GM12878 (cell line): ENCODE data around the gene GRAMD2B. TPM values are rescaled to one million over a fixed set of nuclear protein-coding genes. Genes with fewer than 3 reads are reported as not detected.

Experiments used
- ATAC-seq: fragments of 200-7000 bp; cut with Tn5 transposase; 3 replicates; pipeline ENCODE4 v1.9.1; 2020; ENCODE audit warnings: mild to moderate bottlenecking, moderate library complexity
- BruUV-seq: library from RNA; stranded (reverse); fragments of 400-500 nt; replicated peaks from 2 replicates; lab custom pipeline; 2021; lab: Mats Ljungman, UMichigan
- CTCF ChIA-PET: fragments of 300-600 bp; sonication (Branson Sonifier 250); formaldehyde crosslinking; extraction: SDS; loops from one replicate; lab custom pipeline; 2021; ENCODE audit warnings: inconsistent platforms; lab: Yijun Ruan, JAX
- POLR2A ChIA-PET: fragments of 350-600 bp; formaldehyde crosslinking; extraction: SDS; loops from one replicate; lab custom pipeline; 2021; ENCODE audit warnings: inconsistent platforms; lab: Charles Lee
- RAD21 ChIA-PET: fragments of 300-600 bp; sonication (Branson Sonifier 250); formaldehyde crosslinking; loops from one replicate; lab custom pipeline; 2023; ENCODE audit warnings: antibody characterized with exemption; ENCODE audit not compliant: unreplicated experiment; lab: Charles Lee
- SMC1A ChIA-PET: fragments of 300-600 bp; sonication (Branson Sonifier 250); formaldehyde crosslinking; loops from one replicate; lab custom pipeline; 2023; ENCODE audit not compliant: unreplicated experiment, uncharacterized antibody; lab: Charles Lee
- DNase-seq: peaks from one replicate; pipeline ENCODE4 v3.0.0-alpha.2; 2011; ENCODE audit warnings: low read depth, low spot score
- FAIRE-seq: peaks from 3 replicates; lab custom pipeline; 2011; peaks lifted over from hg19 to GRCh38; lab: Jason Lieb, UNC
- H2AFZ ChIP-seq: 2 replicates; pipeline ENCODE4 v1.6.0; 2011; ENCODE audit warnings: low read depth, low read length, control low read depth; ENCODE audit not compliant: control insufficient read depth
- H3K27ac ChIP-seq: 2 replicates; pipeline ENCODE4 v1.5.1; 2011; ENCODE audit warnings: control low read depth; ENCODE audit not compliant: control insufficient read depth, insufficient read depth
- H3K27me3 ChIP-seq, 2 experiments: replicated peaks in 1 of 2; 2 replicates each; pipeline versions ENCODE4 v1.6.0 to v1.6.1; 2011; ENCODE audit warnings: low read length in 1 of 2; ENCODE audit not compliant: control insufficient read depth in 2 of 2, insufficient read depth in 2 of 2
- H3K36me3 ChIP-seq, 2 experiments: 2 replicates each; pipeline ENCODE4 v1.5.1; 2011; ENCODE audit warnings: low read length in 1 of 2; ENCODE audit not compliant: control insufficient read depth in 2 of 2, insufficient read depth in 2 of 2
- H3K4me1 ChIP-seq: 2 replicates; pipeline ENCODE4 v1.6.1; 2011; ENCODE audit warnings: mild to moderate bottlenecking, low read length, moderate library complexity, mixed read lengths; ENCODE audit not compliant: control insufficient read depth, insufficient read depth
- H3K4me2 ChIP-seq: 2 replicates; pipeline ENCODE4 v1.6.0; 2011; ENCODE audit warnings: control low read depth; ENCODE audit not compliant: control insufficient read depth, insufficient read depth
- H3K4me3 ChIP-seq: fragments of 200-600 bp; sonication (generic); 2 replicates; pipeline ENCODE4 v1.5.1; 2016
- H3K79me2 ChIP-seq: 2 replicates; pipeline ENCODE4 v1.6.0; 2011; ENCODE audit warnings: low read length; ENCODE audit not compliant: control insufficient read depth, insufficient read depth
- H3K9ac ChIP-seq: 2 replicates; pipeline ENCODE4 v1.8.0; 2011; ENCODE audit warnings: low read length, control low read depth, mixed read lengths; ENCODE audit not compliant: control insufficient read depth, insufficient read depth
- H3K9me3 ChIP-seq: replicated peaks from 3 replicates; pipeline ENCODE4 v1.5.1; 2011; ENCODE audit warnings: mild to moderate bottlenecking, low read length; ENCODE audit not compliant: control insufficient read depth, insufficient read depth
- H4K20me1 ChIP-seq: 2 replicates; pipeline ENCODE4 v1.6.0; 2011; ENCODE audit not compliant: control insufficient read depth, insufficient read depth
- ATF7 ChIP-seq: fragments of 450-650 bp; IDR thresholded peaks from 2 replicates; pipeline ENCODE4 v1.6.1; 2016; ENCODE audit warnings: low read depth, mild to moderate bottlenecking
- BACH1 ChIP-seq: fragments of 450-650 bp; IDR thresholded peaks from 2 replicates; pipeline ENCODE4 v1.6.1; 2017; ENCODE audit warnings: mild to moderate bottlenecking, borderline replicate concordance
- CHD2 ChIP-seq: IDR thresholded peaks from 2 replicates; pipeline ENCODE4 v1.6.1; 2011; ENCODE audit warnings: low read depth, low read length, improper control_type of control experiment, borderline replicate concordance
- ESRRA ChIP-seq: IDR thresholded peaks from 2 replicates; pipeline ENCODE4 v1.6.1; 2012; ENCODE audit warnings: mild to moderate bottlenecking, low read length, improper control_type of control experiment
- GABPA ChIP-seq: IDR thresholded peaks from 2 replicates; pipeline ENCODE4 v1.6.1; 2014; ENCODE audit warnings: antibody characterized with exemption, low read depth, mild to moderate bottlenecking, inconsistent platforms
- HCFC1 ChIP-seq: fragments of 150-350 bp; IDR thresholded peaks from 2 replicates; pipeline ENCODE4 v1.6.1; 2014; ENCODE audit warnings: low read length
- JUND ChIP-seq: IDR thresholded peaks from 2 replicates; pipeline ENCODE4 v1.6.1; 2012; ENCODE audit warnings: low read depth, mild to moderate bottlenecking, low read length, improper control_type of control experiment, moderate library complexity
- KDM1A ChIP-seq: fragments of 200-600 bp; sonication (generic); IDR thresholded peaks from 2 replicates; pipeline ENCODE4 v1.6.1; 2016; ENCODE audit warnings: borderline replicate concordance
- RAD51 ChIP-seq: fragments of 450-650 bp; IDR thresholded peaks from 2 replicates; pipeline ENCODE4 v1.6.1; 2016; ENCODE audit warnings: moderate library complexity, mild to moderate bottlenecking, inconsistent platforms
- RCOR1 ChIP-seq: conservative IDR thresholded peaks from 2 replicates; pipeline ENCODE4 v1.6.1; 2012; ENCODE audit warnings: low read depth, low read length, improper control_type of control experiment
- RELB ChIP-seq: fragments of 450-650 bp; IDR thresholded peaks from 2 replicates; pipeline ENCODE4 v1.6.1; 2017; ENCODE audit warnings: low read depth, mild to moderate bottlenecking, moderate library complexity
- REST ChIP-seq: IDR thresholded peaks from 2 replicates; pipeline ENCODE4 v1.6.1; 2012; ENCODE audit warnings: mild to moderate bottlenecking, low read depth, low read length
- RUNX3 ChIP-seq: IDR thresholded peaks from 2 replicates; pipeline ENCODE4 v1.6.1; 2012; ENCODE audit warnings: low read length, inconsistent platforms
- SUZ12 ChIP-seq: fragments of 200-600 bp; sonication (generic); IDR thresholded peaks from one replicate; pipeline ENCODE4 v1.6.1; 2018; ENCODE audit warnings: antibody characterized with exemption, mild to moderate bottlenecking; ENCODE audit not compliant: unreplicated experiment
- ZNF24 ChIP-seq: fragments of 450-650 bp; IDR thresholded peaks from 2 replicates; pipeline ENCODE4 v1.6.1; 2017; ENCODE audit warnings: antibody characterized with exemption, mild to moderate bottlenecking
- WGBS: methylation state at CpG from one replicate; pipeline ENCODE4 v1.1.6; 2016; ENCODE audit warnings: low lambda C conversion rate; ENCODE audit not compliant: insufficient replicate concordance, insufficient coverage; ENCODE audit errors: missing lambda C conversion rate; 5-methylcytosine and 5-hydroxymethylcytosine counted together
- in situ Hi-C: fragments of 300-500 bp; cut with MboI; formaldehyde crosslinking; loops from 9 replicates; pipeline ENCODE4 v1.14.3; 2018; ENCODE audit warnings: mixed read lengths
- intact Hi-C: fragments of 100-400 bp; cut with micrococcal nuclease; formaldehyde crosslinking; loops from one replicate; pipeline ENCODE4 v1.14.2; 2022; ENCODE audit not compliant: unreplicated experiment
- polyA plus RNA-seq, 11 experiments: library from polyadenylated mRNA; depleted of rRNA in 4 of 11; unstranded in 6 of 11; stranded (reverse) in 5 of 11; fragments of >200 nt; fragmentation: Nextera tagmentation in 4 of 11; fragmentation: Illumina TruSeq in 1 of 11; extraction: Ambion mirVana in 4 of 11; extraction: Trizol in 1 of 11; gene quantifications; 1 replicate in 1 of 11; 2 replicates in 10 of 11; pipeline versions ENCODE4 v1.2.1 to v1.2.3, GENCODE V29; 2011 to 2016; ENCODE audit warnings: inconsistent platforms in 2 of 11, missing spikeins in 2 of 11, low read depth in 1 of 11
- total RNA-seq, 4 experiments: library from RNA; depleted of rRNA in 3 of 4; stranded (reverse); fragments of >200 nt in 3 of 4; fragmentation: Illumina TruSeq in 1 of 4; extraction: Trizol in 1 of 4; gene quantifications; 2 replicates each; pipeline versions ENCODE4 v1.2.1 to v1.2.3, GENCODE V29; 2013 to 2021

The GRAMD2B gene
- total and polyA plus RNA-seq, 10 of the 15 experiments (the other 5 are each of a cell fraction or from before 2014, with no cell fraction given), result 1.9 to 21.5 (median 8.4) TPM

GRCh38 chr5:126384985-126385384 is 38.2 kb upstream of the GRAMD2B start:
- no TSS peak for BruUV-seq
- ChIA-PET RAD21 (no interaction called here), POLR2A (no interaction called here), SMC1A (interaction anchor here (1.1 kb wide), 1 partner anchor 26 kb away, joined by 3 read pairs; no protein-coding TSS in a partner anchor), CTCF (interaction anchor here (0.5 kb wide), 1 partner anchor 157 kb away, joined by 3 read pairs; no protein-coding TSS in a partner anchor)
- intact Hi-C loops, result no loop called here
- no peak overlapping the region for H3K27ac ChIP-seq
- H3K9me3 ChIP-seq, result no peaks in the 10 kb centered on the region; the same call in 2 of the 3 replicates
- WGBS, result 93% methylated on average over 3 of the region's 3 CpGs
- no peak overlapping the region for H3K4me2 ChIP-seq
- no peaks in the 10 kb centered on the region for H3K27me3 ChIP-seq
- in situ Hi-C loops, result no loop called here
- FAIRE-seq (no peak), DNase-seq (no peak), ATAC-seq (no peak)
- TF ChIP-seq SUZ12, result no peak
- TF ChIP-seq RELB, result no peak
- no peak for TF ChIP-seq RAD51
- TF ChIP-seq JUND, result no peak
- TF ChIP-seq ATF7, result no peak
- no peak for TF ChIP-seq KDM1A
- TF ChIP-seq ESRRA, result no peak
- TF ChIP-seq CHD2, result no peak
- TF ChIP-seq HCFC1, result no peak
- no peak for TF ChIP-seq ZNF24
- no peak for TF ChIP-seq RUNX3
- no peak for TF ChIP-seq REST
- TF ChIP-seq RCOR1, result no peak
- TF ChIP-seq GABPA, result no peak
- TF ChIP-seq BACH1, result no peak
- no peak overlapping the region for H3K9ac ChIP-seq
- H3K79me2 ChIP-seq, result no peaks in the 10 kb centered on the region
- no peaks in the 10 kb centered on the region for H3K4me1 ChIP-seq
- no peaks in the 10 kb centered on the region for H4K20me1 ChIP-seq
- no peak overlapping the region for H3K4me3 ChIP-seq
- H2AFZ ChIP-seq, result no peak overlapping the region
- H3K36me3 ChIP-seq, result no peaks in the 10 kb centered on the region
